SK-N-SH treated with all-trans-retinoic acid at 6 μM for 48 hours (cell line): ENCODE data around the gene FYN.

Experiments
- ATAC-seq: fragments of 200-7000 bp; cut with Tn5 transposase; 3 replicates; pipeline ENCODE4 v1.9.1; 2020; ENCODE audit warnings: mild to moderate bottlenecking, moderate library complexity
- ARNTL ChIP-seq: fragments of 450-650 bp; formaldehyde crosslinking; IDR thresholded peaks from 2 replicates; pipeline ENCODE4 v1.5.0; 2020; ENCODE audit warnings: low read depth, mild to moderate bottlenecking, moderate library complexity, borderline replicate concordance
- BACH2 ChIP-seq: fragments of 250-450 bp; sonication (Bioruptor Pico); IDR thresholded peaks from 2 replicates; pipeline ENCODE4 v1.9.0; 2021; ENCODE audit warnings: mild to moderate bottlenecking, borderline replicate concordance
- CSDC2 ChIP-seq: fragments of 250-450 bp; sonication (Bioruptor Pico); IDR thresholded peaks from 2 replicates; pipeline ENCODE4 v1.5.0; 2020; ENCODE audit warnings: mild to moderate bottlenecking, moderate library complexity
- CSRNP3 ChIP-seq: fragments of 250-450 bp; sonication (Bioruptor Pico); IDR thresholded peaks from 2 replicates; pipeline ENCODE4 v1.5.1; 2021; ENCODE audit warnings: mild to moderate bottlenecking, moderate library complexity
- ESRRG ChIP-seq: fragments of 250-450 bp; sonication (Bioruptor Pico); IDR thresholded peaks from 2 replicates; pipeline ENCODE4 v1.6.1; 2021; ENCODE audit warnings: mild to moderate bottlenecking
- GLIS3 ChIP-seq: fragments of 250-450 bp; sonication (Bioruptor Pico); IDR thresholded peaks from 2 replicates; pipeline ENCODE4 v1.5.0; 2020; ENCODE audit warnings: mild to moderate bottlenecking, moderate library complexity
- ISL1 ChIP-seq: fragments of 250-450 bp; sonication (Bioruptor Pico); IDR thresholded peaks from 2 replicates; pipeline ENCODE4 v2.1.2; 2022; ENCODE audit warnings: mild to moderate bottlenecking, moderate library complexity
- OSR1 ChIP-seq: fragments of 250-450 bp; sonication (Bioruptor Pico); IDR thresholded peaks from 2 replicates; pipeline ENCODE4 v1.8.0; 2022; ENCODE audit warnings: moderate library complexity, mild to moderate bottlenecking, inconsistent platforms
- POU6F1 ChIP-seq: fragments of 250-450 bp; sonication (Bioruptor Pico); IDR thresholded peaks from 2 replicates; pipeline ENCODE4 v1.8.0; 2021; ENCODE audit warnings: low read depth, mild to moderate bottlenecking, moderate library complexity, borderline replicate concordance
- PPARA ChIP-seq: fragments of 250-450 bp; sonication (Bioruptor Pico); IDR thresholded peaks from 2 replicates; pipeline ENCODE4 v1.5.0; 2020; ENCODE audit warnings: mild to moderate bottlenecking, borderline replicate concordance
- RARB ChIP-seq: fragments of 250-450 bp; sonication (Bioruptor Pico); IDR thresholded peaks from 2 replicates; pipeline ENCODE4 v1.8.0; 2021; ENCODE audit warnings: mild to moderate bottlenecking, moderate library complexity
- SNAI2 ChIP-seq: fragments of 250-450 bp; sonication (Bioruptor Pico); IDR thresholded peaks from 2 replicates; pipeline ENCODE4 v1.5.0; 2020; ENCODE audit warnings: mild to moderate bottlenecking, moderate library complexity
- TOX ChIP-seq: fragments of 250-450 bp; sonication (Bioruptor Pico); IDR thresholded peaks from 2 replicates; pipeline ENCODE4 v1.8.0; 2021; ENCODE audit warnings: mild to moderate bottlenecking, moderate library complexity, borderline replicate concordance
- TSHZ2 ChIP-seq: fragments of 250-450 bp; sonication (Bioruptor Pico); IDR thresholded peaks from 2 replicates; pipeline ENCODE4 v1.5.0; 2020; ENCODE audit warnings: mild to moderate bottlenecking, moderate library complexity
- ZC3H10 ChIP-seq: fragments of 250-450 bp; sonication (Bioruptor Pico); IDR thresholded peaks from 2 replicates; pipeline ENCODE4 v1.5.1; 2021; ENCODE audit warnings: mild to moderate bottlenecking, moderate library complexity
- ZFP3 ChIP-seq: fragments of 250-450 bp; sonication (Bioruptor Pico); IDR thresholded peaks from 2 replicates; pipeline ENCODE4 v1.5.0; 2020; ENCODE audit warnings: mild to moderate bottlenecking, moderate library complexity
- ZFP30 ChIP-seq: fragments of 450-650 bp; formaldehyde crosslinking; IDR thresholded peaks from 2 replicates; pipeline ENCODE4 v1.5.0; 2022; ENCODE audit warnings: mild to moderate bottlenecking, moderate library complexity
- ZNF565 ChIP-seq: fragments of 450-650 bp; formaldehyde crosslinking; conservative IDR thresholded peaks from 2 replicates; pipeline ENCODE4 v1.5.0; 2020; ENCODE audit warnings: low read depth, mild to moderate bottlenecking, moderate library complexity
- ZNF70 ChIP-seq: fragments of 450-650 bp; formaldehyde crosslinking; IDR thresholded peaks from 2 replicates; pipeline ENCODE4 v1.5.0; 2020; ENCODE audit warnings: mild to moderate bottlenecking, moderate library complexity
- TF ChIP-seq, protein P1 (sequence below): fragments of 250-450 bp; sonication (Bioruptor Pico); IDR thresholded peaks from 2 replicates; pipeline ENCODE4 v1.8.0; 2020; ENCODE audit warnings: mild to moderate bottlenecking, moderate library complexity, borderline replicate concordance
- TF ChIP-seq, protein P2 (sequence below): fragments of 250-450 bp; sonication (Bioruptor Pico); IDR thresholded peaks from 2 replicates; pipeline ENCODE4 v1.5.1; 2020; ENCODE audit warnings: low read depth, mild to moderate bottlenecking, moderate library complexity

The FYN gene

GRCh38 chr6:111792241-111792640 is 81.0 kb downstream of the FYN start:
- ATAC-seq: no peak
- no peak for TF ChIP-seq GLIS3

- TF ChIP-seq ZNF565 (CRISPR knock-in tag): no peak
- TF ChIP-seq, protein P1, sequence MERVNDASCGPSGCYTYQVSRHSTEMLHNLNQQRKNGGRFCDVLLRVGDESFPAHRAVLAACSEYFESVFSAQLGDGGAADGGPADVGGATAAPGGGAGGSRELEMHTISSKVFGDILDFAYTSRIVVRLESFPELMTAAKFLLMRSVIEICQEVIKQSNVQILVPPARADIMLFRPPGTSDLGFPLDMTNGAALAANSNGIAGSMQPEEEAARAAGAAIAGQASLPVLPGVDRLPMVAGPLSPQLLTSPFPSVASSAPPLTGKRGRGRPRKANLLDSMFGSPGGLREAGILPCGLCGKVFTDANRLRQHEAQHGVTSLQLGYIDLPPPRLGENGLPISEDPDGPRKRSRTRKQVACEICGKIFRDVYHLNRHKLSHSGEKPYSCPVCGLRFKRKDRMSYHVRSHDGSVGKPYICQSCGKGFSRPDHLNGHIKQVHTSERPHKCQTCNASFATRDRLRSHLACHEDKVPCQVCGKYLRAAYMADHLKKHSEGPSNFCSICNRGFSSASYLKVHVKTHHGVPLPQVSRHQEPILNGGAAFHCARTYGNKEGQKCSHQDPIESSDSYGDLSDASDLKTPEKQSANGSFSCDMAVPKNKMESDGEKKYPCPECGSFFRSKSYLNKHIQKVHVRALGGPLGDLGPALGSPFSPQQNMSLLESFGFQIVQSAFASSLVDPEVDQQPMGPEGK: no peak
- TF ChIP-seq POU6F1 (CRISPR knock-in tag): no peak
- no peak for TF ChIP-seq CSDC2 (CRISPR knock-in tag)
- TF ChIP-seq ARNTL (CRISPR knock-in tag): no peak
- no peak for TF ChIP-seq ZFP30
- TF ChIP-seq ZC3H10: no peak
- no peak for TF ChIP-seq ZFP3
- no peak for TF ChIP-seq TSHZ2 (CRISPR knock-in tag)
- no peak for TF ChIP-seq BACH2 (CRISPR knock-in tag)
- no peak for TF ChIP-seq TOX
- no peak for TF ChIP-seq GLIS3
- TF ChIP-seq CSRNP3: no peak
- TF ChIP-seq OSR1 (CRISPR knock-in tag): no peak
- TF ChIP-seq SNAI2: no peak
- no peak for TF ChIP-seq ISL1 (CRISPR knock-in tag)
- TF ChIP-seq ESRRG (CRISPR knock-in tag): no peak
- no peak for TF ChIP-seq RARB (CRISPR knock-in tag)
- ATAC-seq: peak; percentile 60; the same call in 2 of the 3 replicates
Measured at GRCh38 chr6:111791415-111791814, 81.8 kb downstream of the FYN start.

DNA sequence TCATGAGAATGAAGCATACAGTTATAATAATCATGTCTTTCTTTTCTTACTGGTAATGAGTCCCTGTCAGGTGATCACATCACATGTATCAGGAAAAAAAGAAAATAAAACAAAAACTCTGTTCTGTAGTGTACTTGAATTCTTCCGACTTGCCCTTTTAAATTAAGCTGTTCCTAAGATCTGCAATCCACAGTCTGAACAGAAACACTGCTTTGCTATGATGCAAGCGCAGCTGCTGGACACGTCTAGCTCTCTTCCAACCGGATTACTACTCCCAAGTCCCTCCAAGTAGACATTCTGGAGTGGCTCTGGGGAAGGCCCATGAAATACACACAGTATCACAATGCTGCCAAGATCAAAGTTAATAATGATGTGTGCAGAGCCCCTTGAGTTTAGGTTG is 83.7 kb downstream of the FYN start:
- ATAC-seq: no peak
- TF ChIP-seq SNAI2 (no peak), BACH2 (CRISPR knock-in tag) (no peak), PPARA (CRISPR knock-in tag) (no peak), ZC3H10 (no peak), ESRRG (CRISPR knock-in tag) (no peak), POU6F1 (CRISPR knock-in tag) (no peak), ZFP30 (no peak), GLIS3 (no peak), ZFP3 (no peak), ZNF565 (CRISPR knock-in tag) (no peak), ISL1 (CRISPR knock-in tag) (no peak), TSHZ2 (CRISPR knock-in tag) (no peak), ZNF70 (no peak)
- TF ChIP-seq, protein P2, sequence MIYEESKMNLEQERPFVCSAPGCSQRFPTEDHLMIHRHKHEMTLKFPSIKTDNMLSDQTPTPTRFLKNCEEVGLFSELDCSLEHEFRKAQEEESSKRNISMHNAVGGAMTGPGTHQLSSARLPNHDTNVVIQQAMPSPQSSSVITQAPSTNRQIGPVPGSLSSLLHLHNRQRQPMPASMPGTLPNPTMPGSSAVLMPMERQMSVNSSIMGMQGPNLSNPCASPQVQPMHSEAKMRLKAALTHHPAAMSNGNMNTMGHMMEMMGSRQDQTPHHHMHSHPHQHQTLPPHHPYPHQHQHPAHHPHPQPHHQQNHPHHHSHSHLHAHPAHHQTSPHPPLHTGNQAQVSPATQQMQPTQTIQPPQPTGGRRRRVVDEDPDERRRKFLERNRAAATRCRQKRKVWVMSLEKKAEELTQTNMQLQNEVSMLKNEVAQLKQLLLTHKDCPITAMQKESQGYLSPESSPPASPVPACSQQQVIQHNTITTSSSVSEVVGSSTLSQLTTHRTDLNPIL (CRISPR knock-in tag): no peak
- TF ChIP-seq, protein P1: no peak
